ENCODE measurements around the gene TPCN2. TPM values are rescaled to one million over a fixed set of nuclear protein-coding genes. Genes with fewer than 3 reads are reported as not detected.

TPCN2 gene
- total and polyA plus RNA-seq, 2 of the 8 experiments (the other 6 are each of a cell fraction or from before 2014, with no cell fraction given) = 9.7 to 18.6 TPM

DNA sequence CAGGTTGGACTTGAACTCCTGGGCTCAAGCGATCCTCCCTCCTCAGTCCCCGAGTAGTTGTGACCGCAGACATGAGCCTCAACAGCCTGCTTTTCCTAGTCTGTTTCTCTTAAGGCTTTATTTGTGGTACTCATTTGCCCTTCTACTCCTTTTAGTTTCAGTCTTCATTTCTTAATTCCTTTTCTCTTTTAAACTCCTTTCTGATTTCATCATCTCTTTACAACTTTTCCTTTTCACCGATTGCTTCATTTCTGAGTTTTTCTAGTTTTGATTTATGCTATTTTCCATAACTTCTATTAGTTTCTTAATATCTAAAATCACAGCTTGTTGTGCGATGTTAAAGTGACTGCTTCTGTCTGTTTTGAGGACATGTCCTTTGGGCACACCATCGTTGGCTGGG is 18.4 kb upstream of the TPCN2 start (continued):
- TF ChIP-seq, protein P1, sequence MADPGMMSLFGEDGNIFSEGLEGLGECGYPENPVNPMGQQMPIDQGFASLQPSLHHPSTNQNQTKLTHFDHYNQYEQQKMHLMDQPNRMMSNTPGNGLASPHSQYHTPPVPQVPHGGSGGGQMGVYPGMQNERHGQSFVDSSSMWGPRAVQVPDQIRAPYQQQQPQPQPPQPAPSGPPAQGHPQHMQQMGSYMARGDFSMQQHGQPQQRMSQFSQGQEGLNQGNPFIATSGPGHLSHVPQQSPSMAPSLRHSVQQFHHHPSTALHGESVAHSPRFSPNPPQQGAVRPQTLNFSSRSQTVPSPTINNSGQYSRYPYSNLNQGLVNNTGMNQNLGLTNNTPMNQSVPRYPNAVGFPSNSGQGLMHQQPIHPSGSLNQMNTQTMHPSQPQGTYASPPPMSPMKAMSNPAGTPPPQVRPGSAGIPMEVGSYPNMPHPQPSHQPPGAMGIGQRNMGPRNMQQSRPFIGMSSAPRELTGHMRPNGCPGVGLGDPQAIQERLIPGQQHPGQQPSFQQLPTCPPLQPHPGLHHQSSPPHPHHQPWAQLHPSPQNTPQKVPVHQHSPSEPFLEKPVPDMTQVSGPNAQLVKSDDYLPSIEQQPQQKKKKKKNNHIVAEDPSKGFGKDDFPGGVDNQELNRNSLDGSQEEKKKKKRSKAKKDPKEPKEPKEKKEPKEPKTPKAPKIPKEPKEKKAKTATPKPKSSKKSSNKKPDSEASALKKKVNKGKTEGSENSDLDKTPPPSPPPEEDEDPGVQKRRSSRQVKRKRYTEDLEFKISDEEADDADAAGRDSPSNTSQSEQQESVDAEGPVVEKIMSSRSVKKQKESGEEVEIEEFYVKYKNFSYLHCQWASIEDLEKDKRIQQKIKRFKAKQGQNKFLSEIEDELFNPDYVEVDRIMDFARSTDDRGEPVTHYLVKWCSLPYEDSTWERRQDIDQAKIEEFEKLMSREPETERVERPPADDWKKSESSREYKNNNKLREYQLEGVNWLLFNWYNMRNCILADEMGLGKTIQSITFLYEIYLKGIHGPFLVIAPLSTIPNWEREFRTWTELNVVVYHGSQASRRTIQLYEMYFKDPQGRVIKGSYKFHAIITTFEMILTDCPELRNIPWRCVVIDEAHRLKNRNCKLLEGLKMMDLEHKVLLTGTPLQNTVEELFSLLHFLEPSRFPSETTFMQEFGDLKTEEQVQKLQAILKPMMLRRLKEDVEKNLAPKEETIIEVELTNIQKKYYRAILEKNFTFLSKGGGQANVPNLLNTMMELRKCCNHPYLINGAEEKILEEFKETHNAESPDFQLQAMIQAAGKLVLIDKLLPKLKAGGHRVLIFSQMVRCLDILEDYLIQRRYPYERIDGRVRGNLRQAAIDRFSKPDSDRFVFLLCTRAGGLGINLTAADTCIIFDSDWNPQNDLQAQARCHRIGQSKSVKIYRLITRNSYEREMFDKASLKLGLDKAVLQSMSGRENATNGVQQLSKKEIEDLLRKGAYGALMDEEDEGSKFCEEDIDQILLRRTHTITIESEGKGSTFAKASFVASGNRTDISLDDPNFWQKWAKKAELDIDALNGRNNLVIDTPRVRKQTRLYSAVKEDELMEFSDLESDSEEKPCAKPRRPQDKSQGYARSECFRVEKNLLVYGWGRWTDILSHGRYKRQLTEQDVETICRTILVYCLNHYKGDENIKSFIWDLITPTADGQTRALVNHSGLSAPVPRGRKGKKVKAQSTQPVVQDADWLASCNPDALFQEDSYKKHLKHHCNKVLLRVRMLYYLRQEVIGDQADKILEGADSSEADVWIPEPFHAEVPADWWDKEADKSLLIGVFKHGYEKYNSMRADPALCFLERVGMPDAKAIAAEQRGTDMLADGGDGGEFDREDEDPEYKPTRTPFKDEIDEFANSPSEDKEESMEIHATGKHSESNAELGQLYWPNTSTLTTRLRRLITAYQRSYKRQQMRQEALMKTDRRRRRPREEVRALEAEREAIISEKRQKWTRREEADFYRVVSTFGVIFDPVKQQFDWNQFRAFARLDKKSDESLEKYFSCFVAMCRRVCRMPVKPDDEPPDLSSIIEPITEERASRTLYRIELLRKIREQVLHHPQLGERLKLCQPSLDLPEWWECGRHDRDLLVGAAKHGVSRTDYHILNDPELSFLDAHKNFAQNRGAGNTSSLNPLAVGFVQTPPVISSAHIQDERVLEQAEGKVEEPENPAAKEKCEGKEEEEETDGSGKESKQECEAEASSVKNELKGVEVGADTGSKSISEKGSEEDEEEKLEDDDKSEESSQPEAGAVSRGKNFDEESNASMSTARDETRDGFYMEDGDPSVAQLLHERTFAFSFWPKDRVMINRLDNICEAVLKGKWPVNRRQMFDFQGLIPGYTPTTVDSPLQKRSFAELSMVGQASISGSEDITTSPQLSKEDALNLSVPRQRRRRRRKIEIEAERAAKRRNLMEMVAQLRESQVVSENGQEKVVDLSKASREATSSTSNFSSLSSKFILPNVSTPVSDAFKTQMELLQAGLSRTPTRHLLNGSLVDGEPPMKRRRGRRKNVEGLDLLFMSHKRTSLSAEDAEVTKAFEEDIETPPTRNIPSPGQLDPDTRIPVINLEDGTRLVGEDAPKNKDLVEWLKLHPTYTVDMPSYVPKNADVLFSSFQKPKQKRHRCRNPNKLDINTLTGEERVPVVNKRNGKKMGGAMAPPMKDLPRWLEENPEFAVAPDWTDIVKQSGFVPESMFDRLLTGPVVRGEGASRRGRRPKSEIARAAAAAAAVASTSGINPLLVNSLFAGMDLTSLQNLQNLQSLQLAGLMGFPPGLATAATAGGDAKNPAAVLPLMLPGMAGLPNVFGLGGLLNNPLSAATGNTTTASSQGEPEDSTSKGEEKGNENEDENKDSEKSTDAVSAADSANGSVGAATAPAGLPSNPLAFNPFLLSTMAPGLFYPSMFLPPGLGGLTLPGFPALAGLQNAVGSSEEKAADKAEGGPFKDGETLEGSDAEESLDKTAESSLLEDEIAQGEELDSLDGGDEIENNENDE (IDR thresholded peaks at IDR 0.05; ENCODE audit: insufficient replicate concordance, low read length) = no peak
- TF ChIP-seq NANOG (IDR thresholded peaks at IDR 0.05; ENCODE audit: insufficient read depth, low read depth, low read length, poor library complexity, severe bottlenecking) (no peak), POU5F1 (IDR thresholded peaks at IDR 0.05; ENCODE audit: low read depth, low read length) (no peak), KDM4A (IDR thresholded peaks at IDR 0.05; ENCODE audit: low read depth, low read length, severe bottlenecking) (no peak), RBBP5 (IDR thresholded peaks at IDR 0.05; ENCODE audit: borderline replicate concordance, low read depth, low read length) (no peak), SAP30 (IDR thresholded peaks at IDR 0.05; ENCODE audit: insufficient read depth, insufficient replicate concordance, low read length) (no peak), SIX5 (IDR thresholded peaks at IDR 0.05; ENCODE audit: low read depth, low read length) (no peak), TBP (IDR thresholded peaks at IDR 0.05; ENCODE audit: low read depth, low read length) (no peak), RNF2 (IDR thresholded peaks at IDR 0.05; ENCODE audit: borderline replicate concordance, low read depth, low read length, missing control alignments, poor library complexity, severe bottlenecking) (no peak), NRF1 (IDR thresholded peaks at IDR 0.05; ENCODE audit: low read depth, low read length) (no peak)
